Measurements from ENCODE around the gene KIAA1143.

- TF ChIP-seq CTCF (conservative IDR thresholded peaks at IDR 0.05; ENCODE audit: low read depth, low read length) (no peak), EZH2phosphoT487 (IDR thresholded peaks at IDR 0.05; ENCODE audit: borderline replicate concordance, low read length) (no peak)
These were observed 32.0 kb downstream of the KIAA1143 start, which contains the start of gene ZNF501 for GRCh38 chr3:44729384-44729910.

Measured in PC-3 (cell line).